GM18867 (cell line): ENCODE measurements around the gene FRK.
"Not testable (repeated sequence)": the region's sequence is repeated elsewhere in the genome, so short reads cannot be mapped to it uniquely, and the experiment has no call there.

Experiments
- ATAC-seq: cut with Tn5 transposase; IDR thresholded peaks from one replicate; pipeline ENCODE4 v1.9.1; 2021; ENCODE audit warnings: mild to moderate bottlenecking, moderate library complexity; ENCODE audit not compliant: unreplicated experiment

FRK gene

GRCh38 chr6:116060572-116061283, at the start of gene FRK:
FRK (minus strand) TSS chr6:116060891; CDS start chr6:116060311, 580 bp downstream.
- no peak for ATAC-seq

GRCh38 chr6:116108836-116109235, 48.1 kb upstream of the FRK start:
- ATAC-seq = no peak

- no peak for ATAC-seq
Measured at GRCh38 chr6:116106146-116106545, 45.5 kb upstream of the FRK start.

- no peak for ATAC-seq
Measured at GRCh38 chr6:116105247-116105646, 44.6 kb upstream of the FRK start.

- no peak for ATAC-seq
Measured at GRCh38 chr6:116104636-116105035, 43.9 kb upstream of the FRK start.

GRCh38 chr6:116102873-116103272, 42.2 kb upstream of the FRK start:
- no peak for ATAC-seq

- ATAC-seq = no peak
Measured at GRCh38 chr6:116101790-116102189, 41.1 kb upstream of the FRK start.

GRCh38 chr6:116101302-116101718, 40.6 kb upstream of the FRK start:
- ATAC-seq = no peak

- ATAC-seq = peak; percentile 86
Measured at GRCh38 chr6:116100419-116101301, 40.0 kb upstream of the FRK start, which contains the start of gene NT5DC1. NT5DC1 (plus strand) TSS chr6:116100853; CDS start chr6:116100931, 78 bp downstream.

- no peak for ATAC-seq
Measured at GRCh38 chr6:116099036-116099435, 38.3 kb upstream of the FRK start.

GRCh38 chr6:116096979-116097816, 36.5 kb upstream of the FRK start:
- no peak for ATAC-seq

GRCh38 chr6:116096048-116096759, 35.5 kb upstream of the FRK start:
- not testable (repeated sequence) for ATAC-seq

- ATAC-seq = no peak
Measured at GRCh38 chr6:116094041-116094440, 33.4 kb upstream of the FRK start.

GRCh38 chr6:116090251-116090650, 29.6 kb upstream of the FRK start:
- ATAC-seq = peak; percentile 54

GRCh38 chr6:116088946-116089345, 28.3 kb upstream of the FRK start:
- no peak for ATAC-seq

GRCh38 chr6:116087437-116088027, 26.8 kb upstream of the FRK start:
- ATAC-seq = peak; percentile 95

- no peak for ATAC-seq
Measured at GRCh38 chr6:116084284-116084683, 23.6 kb upstream of the FRK start.

- no peak for ATAC-seq
Measured at GRCh38 chr6:116083052-116083451, 22.4 kb upstream of the FRK start.

- ATAC-seq = no peak
Measured at GRCh38 chr6:116078945-116079344, 18.3 kb upstream of the FRK start.

- ATAC-seq = no peak
Measured at GRCh38 chr6:116078522-116078921, 17.8 kb upstream of the FRK start.
